Measurements from ENCODE around the gene EYA3. TPM values are rescaled to one million over a fixed set of nuclear protein-coding genes. Genes with fewer than 3 reads are reported as not detected.

EYA3 gene
- total RNA-seq, 1 experiment from 2014 or later: 32.7 TPM

DNA sequence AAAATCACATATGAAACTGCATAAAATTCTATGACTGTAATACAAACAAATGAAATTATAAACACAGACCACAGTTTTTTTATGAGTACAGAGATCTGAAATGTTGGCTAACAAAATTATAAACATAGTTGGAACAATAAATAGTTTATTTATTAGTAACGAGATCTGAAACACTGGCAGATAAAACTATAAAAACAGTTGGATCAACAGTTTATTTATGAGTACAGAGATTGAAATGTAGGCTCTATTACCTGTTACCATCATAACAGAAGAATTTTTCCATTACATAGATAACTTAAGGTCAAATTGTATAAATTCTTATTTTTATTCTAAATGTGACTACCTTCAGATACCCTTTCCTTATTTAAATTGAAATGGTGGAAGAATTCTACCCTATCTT, 14.5 kb downstream of the EYA3 start:
- no peak overlapping the region for H3K56ac ChIP-seq (ENCODE audit: insufficient read length, low read depth, low read length)
- H3K79me1 ChIP-seq (ENCODE audit: insufficient read depth, low read depth, low read length, poor library complexity, severe bottlenecking): peaks cover 5% of the 10 kb centered on the region
- H2AK5ac ChIP-seq (ENCODE audit: insufficient read length, low read length): no peak overlapping the region
- no peak overlapping the region for H2BK15ac ChIP-seq (ENCODE audit: low read depth, low read length)
- H3K9me3 Mint-ChIP-seq: no peaks in the 10 kb centered on the region
- no CpG with 5 or more reads among the region's 1 CpG for WGBS (ENCODE audit: extremely low coverage, insufficient read length, low lambda C conversion rate)
- no peaks in the 10 kb centered on the region for H3K27me3 ChIP-seq (ENCODE audit: insufficient read depth, low read length)
- no peak overlapping the region for H2BK5ac ChIP-seq (ENCODE audit: insufficient read length, low read length)
- H3K27ac Mint-ChIP-seq: no peak overlapping the region
- H3T11ph ChIP-seq (ENCODE audit: low read length): no peak overlapping the region
- H3K4me2 ChIP-seq (ENCODE audit: insufficient read depth, insufficient read length, low read length): no peak overlapping the region
- no peak overlapping the region for H3K14ac ChIP-seq (ENCODE audit: insufficient read depth, low read length)
- H3K27me3 Mint-ChIP-seq (ENCODE audit: low read depth): no peaks in the 10 kb centered on the region
- no peak overlapping the region for H3K18ac ChIP-seq (ENCODE audit: insufficient read length, low read depth, low read length)
- no peak overlapping the region for H3K4me3 Mint-ChIP-seq
- H2BK20ac ChIP-seq (ENCODE audit: low read depth, low read length, poor library complexity, severe bottlenecking): no peak overlapping the region
- no peak for DNase-seq
- no peak overlapping the region for H2AFZ ChIP-seq (ENCODE audit: low read length)
- H3K9me3 ChIP-seq (ENCODE audit: control insufficient read depth, low read depth, low read length): no peaks in the 10 kb centered on the region
- no peaks in the 10 kb centered on the region for H3K23me2 ChIP-seq (ENCODE audit: insufficient read length, low read depth, low read length, poor library complexity, severe bottlenecking)
- no peak overlapping the region for H4K5ac ChIP-seq (ENCODE audit: insufficient read length, low read depth, low read length)
- no peak overlapping the region for H3K9ac ChIP-seq (ENCODE audit: extremely low read depth, insufficient read length, low read length)
- H3K4me1 Mint-ChIP-seq: no peaks in the 10 kb centered on the region
- H3K4ac ChIP-seq (ENCODE audit: low read depth, low read length): no peak overlapping the region
- H3K79me2 ChIP-seq (ENCODE audit: insufficient read depth, low read length): peaks cover 4% of the 10 kb centered on the region; the same call in 1 of the 2 replicates
- H4K20me1 ChIP-seq (ENCODE audit: control insufficient read depth, insufficient read depth, insufficient read length): no peaks in the 10 kb centered on the region
- no peak overlapping the region for H2BK120ac ChIP-seq (ENCODE audit: low read depth, low read length, poor library complexity, severe bottlenecking)
- no peak overlapping the region for H3K23ac ChIP-seq (ENCODE audit: insufficient read length, low read depth, low read length)
- H3K36me3 Mint-ChIP-seq (ENCODE audit: insufficient read depth in 1 of 3, low read depth in 3 of 3): no peaks in the 10 kb centered on the region; a peak in 1 of 7 replicates
- H4K91ac ChIP-seq (ENCODE audit: insufficient read length, low read depth, low read length): no peak overlapping the region
- no peak overlapping the region for H4K8ac ChIP-seq (replicated peaks; ENCODE audit: insufficient read length, low read depth, low read length)
- no peak overlapping the region for H3K27ac ChIP-seq (ENCODE audit: insufficient read length, low read depth, low read length)
- no peak overlapping the region for H2BK12ac ChIP-seq (ENCODE audit: insufficient read length, low read depth, low read length)
- H3K4me1 ChIP-seq (ENCODE audit: insufficient read depth, low read length): no peaks in the 10 kb centered on the region
- TF ChIP-seq, protein P1, sequence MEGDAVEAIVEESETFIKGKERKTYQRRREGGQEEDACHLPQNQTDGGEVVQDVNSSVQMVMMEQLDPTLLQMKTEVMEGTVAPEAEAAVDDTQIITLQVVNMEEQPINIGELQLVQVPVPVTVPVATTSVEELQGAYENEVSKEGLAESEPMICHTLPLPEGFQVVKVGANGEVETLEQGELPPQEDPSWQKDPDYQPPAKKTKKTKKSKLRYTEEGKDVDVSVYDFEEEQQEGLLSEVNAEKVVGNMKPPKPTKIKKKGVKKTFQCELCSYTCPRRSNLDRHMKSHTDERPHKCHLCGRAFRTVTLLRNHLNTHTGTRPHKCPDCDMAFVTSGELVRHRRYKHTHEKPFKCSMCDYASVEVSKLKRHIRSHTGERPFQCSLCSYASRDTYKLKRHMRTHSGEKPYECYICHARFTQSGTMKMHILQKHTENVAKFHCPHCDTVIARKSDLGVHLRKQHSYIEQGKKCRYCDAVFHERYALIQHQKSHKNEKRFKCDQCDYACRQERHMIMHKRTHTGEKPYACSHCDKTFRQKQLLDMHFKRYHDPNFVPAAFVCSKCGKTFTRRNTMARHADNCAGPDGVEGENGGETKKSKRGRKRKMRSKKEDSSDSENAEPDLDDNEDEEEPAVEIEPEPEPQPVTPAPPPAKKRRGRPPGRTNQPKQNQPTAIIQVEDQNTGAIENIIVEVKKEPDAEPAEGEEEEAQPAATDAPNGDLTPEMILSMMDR (conservative IDR thresholded peaks at IDR 0.05): no peak

Data from H9 (cell line).